HG03025 (cell line): Measurements from ENCODE around the gene TMEM250.

Source experiments
- ATAC-seq: cut with Tn5 transposase; IDR thresholded peaks from one replicate; pipeline ENCODE4 v1.9.1; 2021; ENCODE audit warnings: mild to moderate bottlenecking, moderate library complexity; ENCODE audit not compliant: unreplicated experiment, low FRiP score

TMEM250 gene

GRCh38 chr9:136147890-136148714 lies 29.4 kb upstream of the TMEM250 start:
- no peak for ATAC-seq

DNA sequence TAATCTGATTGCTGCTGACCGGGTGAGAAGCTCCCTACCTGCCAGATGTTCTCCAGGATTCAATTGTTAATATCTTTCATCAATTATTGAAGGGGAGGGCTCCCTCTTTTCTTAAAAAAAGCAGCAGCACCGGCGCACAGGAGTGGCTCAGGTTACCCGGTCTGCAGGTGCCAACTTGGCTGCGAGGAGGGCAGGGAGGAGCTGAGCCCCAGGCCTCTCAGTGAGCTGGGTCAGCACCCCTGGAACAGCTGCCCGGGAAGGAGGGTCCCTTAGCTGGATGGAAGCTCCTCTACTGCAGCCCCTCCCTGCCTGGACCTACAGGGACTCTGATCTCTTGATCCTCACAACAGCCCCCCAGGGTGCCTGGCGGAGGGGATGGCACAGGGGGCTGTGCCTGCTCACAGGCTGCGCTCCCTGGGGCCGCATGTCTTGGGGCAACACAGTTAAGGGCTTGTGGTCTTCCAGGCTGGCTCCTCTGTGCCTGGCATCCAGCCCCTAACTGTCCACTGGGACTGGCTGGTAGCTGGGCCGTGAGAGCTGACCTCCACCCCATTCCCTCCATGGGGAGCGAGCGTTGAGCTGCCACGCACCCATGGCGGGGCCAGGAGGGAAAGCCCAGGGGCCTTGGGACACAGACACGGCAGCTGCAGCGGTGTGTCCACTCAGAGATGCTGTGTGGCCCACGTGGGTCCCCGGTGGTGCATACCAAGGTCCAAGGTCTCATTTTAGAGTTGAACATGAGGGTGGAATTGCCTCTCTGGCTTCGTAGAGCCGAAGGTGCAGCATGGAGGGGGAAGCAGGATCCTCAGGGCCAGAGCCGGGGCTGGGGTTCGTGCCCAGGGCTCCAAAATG lies 28.6 kb upstream of the TMEM250 start:
- no peak for ATAC-seq

GRCh38 chr9:136146126-136147037 lies 27.7 kb upstream of the TMEM250 start:
- no peak for ATAC-seq

DNA sequence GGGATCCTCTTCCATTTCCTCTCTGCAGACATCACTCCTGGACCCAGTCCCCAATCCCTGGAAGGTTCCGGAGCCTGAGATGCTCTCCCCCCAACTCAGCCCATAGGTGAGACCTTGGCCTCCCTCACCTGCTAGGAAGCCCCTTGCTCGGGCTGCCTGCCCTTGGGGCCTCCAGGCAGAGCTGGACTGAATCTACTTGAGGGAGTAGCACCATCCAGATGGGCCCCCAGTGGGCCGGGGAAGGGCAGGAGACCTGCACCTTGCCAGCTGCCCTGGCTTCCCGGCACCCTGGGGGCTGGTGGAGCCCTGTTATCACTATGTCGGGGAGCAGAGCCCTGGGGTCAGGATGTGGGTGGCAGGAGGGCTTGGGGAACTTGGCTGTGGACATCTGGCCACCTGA lies 26.9 kb upstream of the TMEM250 start:
- ATAC-seq: no peak

DNA sequence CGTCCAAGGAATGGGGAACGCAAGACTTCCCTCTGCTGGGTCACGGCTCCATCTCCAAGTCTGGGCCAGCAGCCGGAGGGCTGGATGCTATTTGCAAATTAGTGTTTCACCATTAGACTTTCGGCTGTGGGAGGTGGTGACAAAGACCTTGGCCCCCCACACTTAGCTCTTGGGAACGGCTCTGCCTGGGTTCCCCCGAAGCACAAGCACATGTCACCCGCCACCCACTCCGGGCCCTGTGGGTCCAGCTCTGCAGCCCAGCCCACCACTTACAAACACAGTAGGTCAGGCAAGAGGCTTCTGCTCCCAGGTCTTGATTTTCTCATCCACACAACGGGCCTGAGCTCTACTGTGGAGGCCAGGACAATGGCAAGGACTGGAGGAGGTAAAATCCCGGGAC lies 25.8 kb upstream of the TMEM250 start:
- ATAC-seq: no peak

DNA sequence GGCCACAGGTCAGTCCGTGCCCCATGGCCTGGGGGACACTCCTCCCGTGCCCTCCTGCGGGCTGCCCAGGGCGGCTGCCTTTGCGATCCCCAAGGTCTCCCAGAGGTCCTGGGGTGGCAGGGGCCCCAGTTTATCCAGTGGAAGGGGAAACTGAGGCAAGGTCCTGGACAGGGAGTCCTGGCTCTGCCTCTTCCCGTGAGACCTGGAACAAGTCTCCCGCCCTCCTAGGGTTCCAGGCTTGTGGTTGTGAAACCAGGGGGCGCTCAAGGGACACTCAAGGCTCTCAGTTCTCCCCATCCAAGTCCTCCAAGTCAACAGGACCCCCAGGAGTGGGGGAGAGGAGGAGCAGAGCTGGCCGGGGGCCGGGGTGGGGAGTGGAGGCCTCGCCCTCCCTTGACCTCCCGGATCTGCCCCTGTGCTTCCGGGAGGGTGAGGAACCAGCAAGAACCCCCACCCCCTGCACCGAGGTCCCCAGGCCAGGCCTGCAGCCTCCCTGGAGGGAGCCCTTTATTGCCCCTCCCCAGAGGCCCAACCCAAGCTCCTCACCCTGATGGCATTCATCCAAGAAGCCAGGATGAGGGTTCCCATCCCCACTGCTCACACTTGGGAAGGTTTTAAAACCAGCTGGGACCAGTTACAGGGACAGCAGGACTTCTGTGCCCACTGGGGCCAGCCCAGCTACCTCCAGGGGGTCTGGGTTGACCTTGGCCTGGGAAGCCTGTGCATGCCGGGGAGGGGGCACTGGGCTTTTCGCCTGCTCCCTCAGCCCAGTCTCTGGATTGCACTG lies 24.7 kb upstream of the TMEM250 start:
- no peak for ATAC-seq

DNA sequence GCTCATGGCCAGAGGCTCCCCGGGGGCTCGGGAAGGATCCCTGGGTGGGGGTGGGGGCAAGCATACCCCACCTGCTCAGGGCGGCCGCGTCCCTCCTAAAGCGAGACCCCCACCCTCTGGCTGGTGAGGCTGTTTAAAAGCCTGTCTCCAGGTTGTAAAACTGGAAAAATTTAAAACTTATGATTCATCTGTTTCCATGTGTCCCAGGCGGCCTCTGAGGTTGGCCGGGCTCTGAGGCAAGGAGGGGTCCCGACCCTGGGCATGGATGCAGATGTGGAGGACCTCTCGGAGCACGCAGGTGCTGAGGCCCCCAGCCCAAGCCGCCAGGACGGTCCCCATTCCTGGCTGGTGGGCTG lies 24.2 kb upstream of the TMEM250 start:
- no peak for ATAC-seq

DNA sequence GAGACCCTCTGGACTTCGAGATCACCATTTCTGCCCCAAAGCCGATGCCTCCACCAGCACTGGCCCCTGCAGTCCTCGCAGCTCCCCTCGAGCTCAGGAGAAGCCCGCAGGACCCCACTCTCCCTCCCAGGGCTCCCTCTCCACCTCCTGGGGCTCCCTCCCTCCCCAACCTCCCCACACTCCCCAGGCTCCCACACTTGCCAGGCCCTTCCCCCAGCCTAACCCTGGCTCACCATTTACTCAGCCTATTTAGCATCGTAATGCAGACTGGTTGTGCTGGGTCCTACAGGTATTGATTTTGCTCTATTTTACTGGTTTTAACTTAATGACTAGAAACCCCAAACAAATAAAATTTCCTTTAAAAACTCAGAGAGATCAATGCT lies 23.7 kb upstream of the TMEM250 start:
- ATAC-seq: no peak

DNA sequence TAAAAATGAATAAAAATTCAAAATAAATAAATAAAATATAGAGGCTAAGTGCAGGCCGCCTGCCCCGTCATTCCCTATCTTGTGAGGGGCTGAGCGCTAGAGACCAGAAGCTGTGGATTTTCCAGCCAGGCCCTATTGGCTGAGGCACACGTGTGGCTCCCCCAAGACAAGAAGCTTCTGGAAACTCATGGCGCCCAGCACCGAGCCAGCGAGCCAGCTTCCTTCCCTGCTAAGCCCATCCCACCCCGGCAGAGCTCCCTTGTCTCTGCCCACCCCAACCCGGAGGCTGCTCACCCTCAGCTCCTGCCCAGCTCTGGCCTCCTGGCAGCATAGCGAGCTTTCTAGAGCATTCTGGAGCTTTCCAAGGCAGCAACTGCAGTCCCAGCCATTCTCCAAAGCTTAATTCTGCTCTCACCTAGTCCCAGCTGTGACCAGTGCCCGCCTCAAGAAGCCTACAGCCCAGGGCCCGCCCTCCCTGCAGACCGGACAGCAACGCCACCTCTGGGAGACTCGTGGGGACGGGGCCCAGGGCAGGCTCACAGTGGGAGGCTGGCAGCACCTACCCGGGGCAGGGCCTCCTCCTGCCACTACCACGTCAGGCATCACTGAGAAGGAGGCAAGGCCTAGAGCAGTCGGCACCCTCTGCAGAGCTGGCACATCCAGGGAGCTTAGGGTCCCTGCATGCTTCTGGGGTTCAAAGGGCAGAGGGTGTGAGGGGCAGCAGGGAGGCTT lies 23.2 kb upstream of the TMEM250 start:
- ATAC-seq: no peak

DNA sequence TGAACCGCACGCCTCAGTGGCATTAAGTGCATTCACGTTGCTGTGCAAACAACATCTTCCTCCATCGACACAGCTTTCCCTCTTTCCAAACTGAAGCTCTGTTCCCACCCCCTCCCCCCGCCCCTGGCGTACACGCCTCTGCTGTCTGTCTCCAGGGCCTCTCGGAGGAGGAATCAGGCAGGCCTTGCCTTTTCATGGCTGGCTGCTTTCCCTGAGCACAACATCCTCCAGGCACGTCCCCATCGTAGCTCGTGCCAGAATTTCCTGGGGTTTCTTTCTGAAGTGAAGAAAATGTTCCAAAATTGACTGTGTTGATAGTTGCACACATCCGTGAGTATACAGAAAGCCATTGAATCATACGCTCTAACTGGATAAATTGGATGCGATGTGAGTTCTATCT lies 22.3 kb upstream of the TMEM250 start:
- no peak for ATAC-seq

GRCh38 chr9:136140046-136140445 lies 21.4 kb upstream of the TMEM250 start:
- ATAC-seq: no peak

DNA sequence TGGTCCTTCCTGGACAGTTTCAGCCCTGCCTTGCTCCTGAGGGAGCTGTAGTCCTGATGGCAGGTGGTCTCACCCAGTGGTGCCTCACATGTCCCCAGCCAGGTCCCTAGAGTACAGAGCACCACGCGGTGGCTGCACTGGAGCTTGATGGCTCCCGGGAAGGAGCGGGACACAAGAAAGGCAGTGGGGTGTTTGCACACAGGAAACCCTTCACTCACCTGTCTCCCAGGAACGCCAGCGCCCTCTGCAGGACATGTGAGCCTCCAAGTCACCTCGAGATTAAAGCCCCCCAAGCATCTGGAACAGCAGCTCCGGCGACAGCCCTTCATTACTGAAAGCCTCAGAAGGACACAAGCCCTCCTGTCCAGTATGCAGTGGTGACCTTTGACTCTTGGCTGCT lies 19.9 kb upstream of the TMEM250 start:
- no peak for ATAC-seq

DNA sequence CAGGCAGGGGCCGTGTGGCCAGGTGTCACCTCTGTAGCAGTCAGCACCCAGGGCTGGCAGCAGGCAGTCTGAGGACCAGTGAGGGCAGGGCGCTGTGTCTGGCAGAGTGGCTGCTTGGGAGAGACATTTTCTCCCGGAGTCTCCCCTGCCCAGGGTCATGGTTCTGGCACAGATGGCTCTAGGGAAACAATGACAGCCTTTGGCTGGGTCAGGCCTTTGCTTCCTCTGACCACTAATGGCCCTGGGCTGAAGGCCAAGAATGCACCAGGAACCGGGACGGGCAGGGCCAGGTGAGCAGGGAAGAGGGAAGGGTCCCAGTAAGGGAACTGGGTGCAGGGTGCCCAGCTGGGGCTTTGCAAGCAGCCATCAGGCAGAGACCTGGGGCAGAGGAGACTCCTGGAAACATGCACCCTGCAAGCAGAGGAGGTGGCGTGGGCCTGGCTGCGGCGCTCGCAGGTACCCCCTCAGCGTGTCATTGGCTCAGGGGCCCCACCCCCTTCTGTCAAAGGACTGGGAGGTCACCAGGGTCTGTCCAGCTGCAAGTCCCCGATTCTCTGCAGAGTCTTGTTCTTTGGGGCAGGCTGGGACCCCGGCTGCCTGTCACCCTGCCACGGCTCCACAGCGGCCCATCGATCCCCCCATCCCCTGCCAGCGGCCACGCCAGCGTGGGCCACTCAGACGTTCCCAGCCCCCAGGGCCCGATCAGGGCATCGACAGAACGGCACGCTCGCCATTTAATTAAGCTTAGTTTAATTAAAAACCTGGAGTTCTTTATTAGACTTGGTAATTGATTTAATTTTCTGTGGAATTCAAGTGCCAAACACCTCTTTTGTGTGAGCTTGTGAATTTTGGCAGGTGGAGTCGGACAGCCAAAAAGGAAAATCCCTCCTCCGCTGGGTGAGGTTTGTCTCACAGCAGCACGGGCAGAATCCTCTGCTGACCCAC lies 18.9 kb upstream of the TMEM250 start:
- no peak for ATAC-seq

DNA sequence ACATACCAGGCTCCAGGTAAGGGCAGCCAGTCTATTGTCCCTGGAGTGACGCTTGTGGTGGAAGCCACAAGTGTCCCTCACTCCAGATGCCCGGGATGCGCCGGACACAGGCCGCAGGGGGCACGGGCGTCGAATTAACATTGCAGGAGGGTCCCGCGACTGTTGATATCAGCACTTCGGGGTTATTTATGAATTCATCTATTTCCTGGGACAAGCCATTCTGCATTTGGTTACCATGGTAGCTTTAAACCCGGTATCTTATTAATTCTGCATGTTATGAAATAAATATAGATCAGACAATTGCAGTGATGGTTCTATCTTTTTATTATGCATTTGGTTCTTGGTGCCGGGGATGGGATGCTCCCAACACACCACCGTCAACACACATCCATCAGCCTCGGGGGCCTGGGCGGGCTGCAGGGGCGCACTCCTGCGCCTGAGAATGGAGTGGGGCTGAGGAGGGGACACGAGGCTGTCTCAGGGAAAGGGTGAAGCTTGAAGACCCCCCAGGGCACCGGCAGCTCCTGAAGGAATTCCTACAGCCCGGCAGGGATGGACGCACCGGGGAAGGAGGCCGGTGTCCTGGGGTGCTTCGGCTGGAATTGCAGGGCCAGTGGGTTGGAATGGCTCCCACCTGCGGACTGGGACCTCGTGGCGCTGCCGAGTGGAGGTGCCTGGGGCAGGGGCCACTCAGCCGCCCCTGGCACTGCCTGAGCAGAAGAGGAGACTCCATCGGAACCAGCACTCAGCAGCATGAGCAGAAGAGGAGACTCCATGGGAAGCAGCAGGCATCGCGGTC lies 17.7 kb upstream of the TMEM250 start:
- no peak for ATAC-seq

DNA sequence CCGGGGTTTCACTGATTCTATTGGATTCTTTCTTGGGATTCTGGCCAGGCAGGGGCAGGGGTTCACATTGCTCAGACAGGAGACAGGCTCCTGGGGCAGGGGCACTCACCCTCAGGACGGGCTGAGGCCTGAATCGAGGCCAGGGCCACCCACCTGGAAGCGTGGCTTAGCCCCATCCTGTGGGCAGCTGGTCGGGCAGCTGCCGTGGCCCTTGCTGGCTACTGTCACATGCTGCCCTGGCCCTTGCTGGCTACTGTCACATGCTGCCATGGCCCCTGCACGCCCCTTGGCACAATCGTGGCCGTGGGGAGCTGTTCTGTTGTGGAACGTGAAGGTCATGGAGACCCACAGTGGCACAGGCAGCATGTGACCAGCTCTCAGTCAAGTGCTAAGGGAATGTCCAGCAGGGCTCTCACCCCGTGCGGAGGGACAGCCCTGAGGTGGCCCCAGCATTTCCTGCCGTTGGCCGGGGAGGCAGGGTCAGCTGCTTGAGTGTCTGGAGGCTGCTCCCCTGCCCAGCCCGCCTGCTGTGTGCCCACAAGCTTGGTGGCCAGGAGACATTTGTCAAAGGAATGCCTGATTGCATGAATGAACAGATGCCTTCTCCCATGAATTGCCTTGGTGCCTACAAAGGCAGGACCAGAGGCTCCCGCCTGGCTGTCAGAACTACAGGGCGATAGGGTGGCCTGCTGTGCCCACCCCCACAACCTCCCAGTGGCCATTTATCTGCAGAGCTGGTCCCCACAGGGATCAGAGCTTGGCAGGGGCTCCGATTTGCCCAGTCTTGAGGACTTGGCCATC lies 16.9 kb upstream of the TMEM250 start:
- no peak for ATAC-seq

DNA sequence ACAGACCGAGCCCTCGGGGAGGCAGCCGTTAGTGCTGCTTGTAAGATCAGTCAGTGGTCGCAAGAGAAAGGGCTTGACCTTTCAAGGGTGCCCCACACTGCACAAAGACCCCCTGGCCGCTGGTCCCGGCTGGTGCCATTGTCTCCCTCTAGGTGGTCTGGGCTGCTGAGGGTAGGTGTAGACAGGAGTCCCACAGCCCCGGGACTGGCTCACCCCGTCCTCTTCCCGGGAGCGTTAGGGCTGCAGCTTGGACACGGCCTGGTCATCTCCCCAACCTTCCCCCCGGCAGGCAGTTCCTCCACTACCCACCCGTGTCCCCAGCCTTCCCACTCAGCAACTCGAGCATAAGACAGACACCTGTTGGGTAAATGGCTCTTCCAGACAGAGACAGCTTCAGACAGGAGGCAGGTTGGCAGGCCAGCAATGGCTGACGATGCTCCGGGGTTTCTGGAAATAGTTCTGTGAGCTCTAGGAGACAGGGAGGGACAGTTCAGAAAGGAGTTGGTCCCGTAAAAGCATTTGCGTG lies 15.3 kb upstream of the TMEM250 start:
- no peak for ATAC-seq
